IPS DF 4.7 (cell line): Measurements from ENCODE around the gene HK3.

Source experiments
- DNase-seq: peaks from one replicate; pipeline ENCODE4 v3.0.0-alpha.2; 2013; ENCODE audit warnings: low spot score; ENCODE audit errors: extremely low read depth

The HK3 gene

GRCh38 chr5:176902911-176903664 lies 3.9 kb upstream of the HK3 start:
- DNase-seq: no peak

GRCh38 chr5:176902102-176902814 lies 3.1 kb upstream of the HK3 start:
- no peak for DNase-seq

DNA sequence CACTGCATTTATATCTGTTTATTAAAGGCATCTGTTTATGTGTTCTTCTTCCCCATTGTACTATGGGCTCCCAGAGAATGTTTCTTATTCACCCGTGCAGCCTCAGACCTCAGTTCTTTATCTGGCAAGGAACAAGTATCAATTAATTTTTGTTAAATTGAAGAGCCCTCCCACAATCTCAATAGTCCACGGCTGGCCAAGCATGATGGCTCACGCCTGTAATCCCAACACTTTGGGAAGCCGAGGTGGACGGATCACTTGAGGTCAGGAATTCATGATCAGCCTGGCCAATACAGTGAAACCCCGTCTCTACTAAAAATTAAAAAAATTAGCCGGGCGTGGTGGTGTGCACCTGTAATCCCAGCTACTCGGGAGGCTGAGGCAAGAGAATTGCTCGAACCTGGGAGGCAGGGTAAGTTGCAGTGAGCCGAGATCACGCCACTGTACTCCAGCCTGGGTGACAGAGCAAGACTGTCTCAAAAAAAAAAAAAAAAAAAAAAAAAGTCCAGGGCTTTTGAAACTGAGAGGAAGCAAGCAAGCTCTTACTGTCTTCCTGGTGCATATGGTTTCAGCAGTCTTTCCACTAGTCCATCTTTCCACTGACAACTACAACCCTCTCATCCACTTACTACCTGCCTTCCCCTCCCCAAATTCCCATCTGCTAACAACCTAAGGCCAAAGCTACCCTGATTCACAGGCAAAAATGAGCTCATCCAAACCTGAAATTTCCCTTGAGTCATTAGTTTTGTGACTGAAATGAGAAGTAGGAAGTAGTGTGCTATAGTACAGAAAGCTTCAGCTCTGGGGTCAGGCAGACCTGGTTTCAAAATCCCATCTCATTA lies 2.3 kb upstream of the HK3 start:
- no peak for DNase-seq

GRCh38 chr5:176900780-176901204 lies 1.6 kb upstream of the HK3 start:
- DNase-seq: no peak

DNA sequence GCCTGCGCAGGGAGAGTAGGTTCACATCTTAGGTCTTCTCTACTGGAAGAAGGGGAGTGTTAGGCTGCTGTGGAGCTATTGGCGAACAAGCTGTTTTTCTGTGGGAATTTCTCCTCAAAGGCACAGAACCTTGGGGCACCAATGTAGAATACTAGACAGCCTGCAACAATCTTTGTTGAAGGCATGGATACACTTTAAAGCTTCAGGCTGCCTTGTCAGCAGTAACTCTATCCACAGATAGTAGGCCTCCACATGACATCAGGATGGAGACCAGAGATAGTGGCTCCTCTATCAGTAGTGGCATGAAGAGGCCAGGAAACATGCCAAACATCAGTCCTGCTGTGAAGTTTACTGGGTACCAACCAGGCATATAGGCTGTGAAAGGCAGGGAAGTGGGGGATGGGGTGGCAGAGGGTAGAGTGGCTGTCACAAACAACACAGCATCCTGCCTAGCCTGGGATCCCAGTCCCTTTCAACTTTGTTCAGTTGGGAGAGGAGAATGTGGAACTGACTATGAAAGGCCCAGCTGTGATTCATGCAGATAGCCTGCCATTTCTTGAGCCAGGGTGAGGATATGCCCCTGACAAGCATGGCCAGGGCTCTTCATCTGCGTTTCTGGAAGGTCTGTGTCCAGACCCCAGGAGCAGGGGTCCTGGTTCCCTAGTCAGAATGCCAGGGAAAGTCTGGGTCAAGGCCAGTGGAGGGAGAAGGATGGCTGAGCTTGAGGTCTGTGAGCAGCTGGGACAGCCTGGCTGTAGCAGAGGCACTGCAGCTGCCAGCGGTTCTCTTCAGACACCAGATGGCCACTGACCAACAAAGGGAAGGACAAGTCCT lies 1.0 kb upstream of the HK3 start:
- DNase-seq: no peak

- no peak for DNase-seq
Observed at GRCh38 chr5:176897263-176897662, 1.9 kb downstream of the HK3 start.

DNA sequence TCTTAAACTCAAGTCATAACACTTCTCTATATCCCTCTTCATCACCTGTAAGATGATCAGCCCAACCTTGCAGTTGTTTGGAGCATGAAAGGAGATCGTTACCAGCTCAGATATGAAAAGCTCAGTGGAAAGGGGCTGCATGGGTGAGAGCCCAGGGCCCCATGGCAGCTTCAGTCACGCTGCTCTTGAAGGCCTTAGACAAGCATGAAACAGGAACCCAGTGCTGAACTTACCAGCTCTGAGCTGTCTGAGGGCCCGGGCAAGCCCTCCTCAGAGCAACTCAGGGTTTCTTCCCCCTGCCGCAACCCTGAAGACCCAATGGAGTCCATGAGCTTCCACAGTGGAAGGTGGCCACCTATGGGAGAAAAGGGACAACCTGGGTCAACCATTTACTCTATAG lies 3.3 kb downstream of the HK3 start:
- no peak for DNase-seq

DNA sequence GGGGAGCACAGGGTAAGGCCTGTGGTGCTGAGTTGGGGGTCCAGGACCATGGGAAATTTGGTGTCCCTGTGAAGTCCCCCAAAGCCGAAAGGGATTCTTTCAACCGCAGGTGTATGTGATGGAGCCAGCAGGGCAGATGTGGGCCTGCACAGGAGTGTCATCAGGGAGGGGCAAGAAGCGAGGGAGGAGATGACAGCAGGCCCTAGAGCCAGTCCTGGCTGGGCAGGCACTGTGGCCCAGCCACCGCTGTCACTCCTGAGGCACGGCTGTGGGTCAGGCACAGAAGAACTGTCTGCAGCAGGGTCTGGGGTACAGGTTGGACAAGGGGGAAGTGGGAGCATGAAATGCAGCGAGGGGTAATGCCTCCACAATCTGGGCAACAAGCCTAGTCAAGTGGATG lies 4.8 kb downstream of the HK3 start:
- no peak for DNase-seq

DNA sequence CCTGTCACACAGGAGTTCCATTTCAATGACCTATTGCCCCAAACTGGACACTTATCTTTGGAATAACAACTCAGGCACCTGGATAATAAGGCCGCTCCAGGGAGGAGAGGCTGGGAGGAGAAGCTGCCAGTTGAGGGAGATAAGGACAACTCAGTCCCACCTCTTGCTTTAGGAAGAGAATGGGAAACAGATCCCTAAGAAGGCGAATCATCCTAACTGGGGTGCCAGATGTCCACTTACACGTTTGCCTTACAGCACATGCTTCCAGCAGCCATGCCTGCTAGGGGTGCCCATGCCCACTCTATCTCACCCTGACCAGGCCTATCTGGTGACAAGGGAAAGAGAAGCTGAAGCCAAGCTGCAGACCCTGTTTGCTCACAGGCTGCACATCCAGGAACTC lies 6.5 kb downstream of the HK3 start:
- no peak for DNase-seq

DNA sequence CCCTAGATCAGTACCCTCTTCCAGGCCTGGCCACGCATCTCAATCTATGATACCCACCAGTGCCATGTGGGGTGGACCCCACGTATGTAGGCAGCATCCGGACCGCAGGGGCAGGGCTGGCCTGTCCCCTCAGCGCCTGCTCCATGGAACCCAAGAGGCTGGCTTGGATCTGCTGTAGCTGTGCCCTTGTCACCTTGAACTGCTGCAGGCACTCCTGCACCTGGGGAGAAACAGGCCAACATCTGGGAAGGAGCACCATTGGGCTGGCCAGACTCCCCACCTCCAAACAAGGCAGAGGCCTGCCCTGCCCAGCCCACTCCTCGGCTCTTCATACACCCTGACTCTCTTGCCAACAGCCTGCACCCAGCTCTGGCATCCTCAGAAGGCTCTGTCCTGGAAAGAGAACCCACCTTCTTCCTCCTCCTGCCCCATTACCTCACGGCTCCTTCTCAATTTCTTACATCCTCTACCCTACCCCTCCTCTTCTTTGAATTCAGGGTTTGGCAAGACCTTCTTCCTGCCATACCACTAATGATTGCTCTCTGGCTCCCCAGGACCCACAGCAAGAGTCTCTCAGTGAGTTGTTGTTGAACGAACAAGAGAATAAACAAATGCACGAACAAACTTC lies 7.7 kb downstream of the HK3 start:
- no peak for DNase-seq

DNA sequence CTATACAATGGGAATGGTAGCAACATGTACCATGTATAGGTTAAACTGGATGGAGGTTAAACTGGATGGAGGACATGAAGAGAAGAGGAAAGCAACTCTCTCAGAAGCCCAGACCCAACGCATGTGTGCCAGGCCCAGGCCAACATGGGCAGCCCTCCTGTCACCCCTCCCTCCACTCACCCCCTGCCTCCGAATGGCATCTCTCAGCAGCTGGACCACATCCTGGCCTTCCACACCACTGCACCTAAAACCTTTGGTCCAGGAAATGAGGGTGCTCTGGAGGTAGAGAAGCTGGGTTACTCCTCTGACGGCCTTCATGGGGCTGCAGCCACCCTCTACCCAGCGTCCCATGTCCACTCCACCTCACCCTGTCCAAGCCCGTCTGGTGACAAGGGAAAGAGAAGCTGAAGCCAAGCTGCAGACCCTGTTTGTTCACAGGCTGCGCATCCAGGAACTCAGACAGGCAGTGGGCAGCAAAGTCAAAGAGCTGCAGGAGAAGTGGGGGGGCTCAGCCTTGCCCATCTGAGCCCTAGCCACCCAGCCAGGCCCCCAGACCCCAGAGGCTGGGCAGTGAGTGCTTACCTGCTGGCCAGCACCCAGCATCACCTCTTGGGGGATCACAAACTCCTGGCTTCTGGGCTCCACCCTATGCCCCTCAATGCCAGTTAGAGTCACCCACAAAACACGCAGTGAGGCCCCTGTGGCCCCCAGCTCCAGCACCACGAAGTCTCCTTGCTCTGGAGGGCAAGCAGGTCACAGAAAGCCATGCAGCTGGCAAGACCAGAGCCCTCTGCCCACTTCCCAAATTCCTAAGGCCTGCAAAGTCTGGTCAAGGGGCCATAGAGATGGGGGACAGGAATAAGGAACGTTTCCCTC lies 8.5 kb downstream of the HK3 start:
- no peak for DNase-seq

DNA sequence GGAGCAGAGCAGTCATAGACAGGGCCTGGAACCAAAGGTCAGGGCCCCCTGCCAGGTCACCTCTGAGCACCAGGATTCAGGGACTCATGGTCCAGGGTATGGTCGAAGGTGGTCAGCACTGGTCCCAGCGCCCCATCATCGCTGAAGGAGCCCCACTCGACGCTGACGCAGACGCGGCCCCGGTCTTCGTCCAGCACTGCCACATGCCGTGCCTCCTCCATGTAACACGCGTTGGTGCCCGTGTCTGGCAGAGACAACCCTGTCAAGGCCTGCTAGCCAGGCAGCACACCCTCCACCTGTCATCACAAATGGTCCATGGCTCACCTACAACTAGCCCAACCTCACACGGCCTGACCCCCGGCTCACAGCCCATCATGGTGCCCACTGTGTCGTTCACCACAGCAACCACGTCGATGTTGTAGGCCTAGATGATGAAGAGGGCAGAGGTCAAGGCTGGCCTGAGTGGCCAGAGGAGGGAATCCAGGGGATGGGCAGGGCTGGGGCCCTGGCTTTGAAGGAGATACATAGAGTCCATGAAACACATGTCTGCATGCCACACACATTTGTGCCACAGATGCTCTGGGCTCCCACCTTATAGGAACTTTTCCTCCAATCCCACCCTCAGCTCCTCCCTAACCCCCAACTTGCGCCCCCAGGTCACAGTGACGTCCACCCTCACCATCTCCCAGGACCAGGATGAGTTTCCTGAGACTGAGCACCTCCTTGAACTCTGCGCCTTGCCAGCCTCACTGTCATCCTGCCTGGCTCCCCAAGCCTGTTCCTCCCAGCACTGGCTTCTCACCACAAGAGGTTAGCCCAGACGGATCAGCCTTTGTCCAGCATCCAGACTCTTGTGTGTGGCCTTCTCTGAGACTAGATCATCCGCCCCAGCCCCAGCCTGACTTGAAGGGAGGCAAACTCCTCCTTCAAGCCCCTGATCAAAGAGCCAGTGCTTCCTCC lies 9.5 kb downstream of the HK3 start:
- no peak for DNase-seq

GRCh38 chr5:176888865-176889165 lies 10.3 kb downstream of the HK3 start:
- DNase-seq: no peak

DNA sequence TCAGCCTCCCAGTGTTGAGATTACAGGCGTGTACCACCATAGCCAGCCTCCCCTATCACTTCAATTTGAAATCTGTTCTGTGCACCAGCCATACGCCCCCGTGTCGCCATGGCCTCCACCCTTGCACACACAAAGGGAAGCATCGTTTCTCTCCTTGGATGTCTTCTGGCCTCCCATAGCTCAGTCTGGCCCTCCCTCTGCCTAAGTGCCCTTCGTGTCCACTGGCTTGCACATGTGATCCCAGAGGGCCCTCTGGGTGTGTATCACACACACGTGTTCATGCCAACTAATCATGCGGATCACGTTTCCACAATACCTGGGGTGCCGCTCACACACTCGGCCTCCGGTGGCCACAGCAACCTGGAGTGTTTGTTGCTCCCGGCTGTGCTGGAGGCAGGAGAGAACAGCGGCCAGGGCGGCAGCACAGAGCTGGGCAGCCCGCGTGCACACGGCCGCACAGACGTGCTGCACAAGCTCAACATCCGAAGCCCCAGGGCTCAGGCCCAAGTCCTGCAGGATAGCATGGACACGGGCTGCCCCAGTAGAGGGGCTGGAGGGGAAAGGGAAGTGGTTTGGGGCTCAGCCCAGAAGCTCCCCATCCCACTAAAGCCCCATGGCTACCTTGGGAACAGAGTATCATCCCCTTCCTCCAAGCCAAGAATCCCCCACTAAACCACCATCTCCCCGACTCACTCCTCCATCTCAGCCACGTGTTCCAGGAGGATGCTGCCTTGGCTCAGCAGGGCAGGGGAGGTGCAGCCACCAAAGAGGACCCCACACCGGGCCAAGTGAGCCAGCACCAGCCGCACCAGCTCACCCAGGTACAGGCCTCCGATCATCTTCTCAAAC lies 10.9 kb downstream of the HK3 start:
- DNase-seq: no peak

DNA sequence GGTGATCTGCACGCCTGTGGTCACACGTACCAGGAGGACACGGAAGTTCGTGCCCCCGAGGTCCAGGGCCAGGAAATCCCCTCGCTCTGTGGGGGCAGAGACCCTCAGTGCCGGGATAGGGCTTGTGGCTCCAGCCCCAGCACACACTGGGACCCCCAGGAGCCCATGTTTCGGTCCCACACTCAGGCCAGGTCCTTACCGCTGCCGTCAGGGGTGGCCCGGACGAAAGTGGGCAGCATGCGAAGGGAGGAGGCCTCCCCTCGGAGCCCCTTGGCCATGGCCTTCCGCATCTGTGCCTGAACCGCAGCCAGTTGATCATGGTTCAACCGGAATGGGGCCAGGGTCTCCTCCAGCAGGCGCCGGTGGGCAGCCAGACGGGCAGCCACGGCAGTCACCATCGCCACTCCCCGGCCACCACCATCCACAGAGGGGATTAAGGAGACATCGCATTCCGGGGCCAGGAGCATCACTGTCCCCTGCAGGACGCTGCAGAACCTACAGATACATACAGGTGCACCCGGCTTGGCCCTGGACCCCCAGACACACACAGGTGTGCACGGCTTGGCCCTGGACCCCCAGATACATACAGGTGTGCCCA lies 11.8 kb downstream of the HK3 start:
- DNase-seq: no peak

GRCh38 chr5:176886336-176887251 lies 12.6 kb downstream of the HK3 start:
- DNase-seq: no peak

DNA sequence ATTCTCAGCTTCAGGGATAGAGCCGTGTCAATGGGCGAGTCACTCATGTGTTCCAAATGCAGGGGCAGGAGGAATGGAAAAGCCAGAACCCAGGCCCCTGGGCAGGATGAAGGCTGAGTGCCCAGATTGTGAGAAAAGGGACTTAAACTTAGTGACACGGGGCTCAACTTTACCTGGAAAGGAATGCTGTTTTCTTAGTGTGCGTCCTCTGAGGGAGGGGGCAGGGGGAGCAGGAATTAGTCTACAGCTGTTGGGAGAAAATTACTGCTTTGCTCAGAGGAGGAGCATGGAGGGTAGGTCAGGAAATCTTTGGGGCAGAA lies 14.6 kb downstream of the HK3 start:
- no peak for DNase-seq
